Measurements from ENCODE around the gene CASP4.
"Not testable (repeated sequence)": the region's sequence is repeated elsewhere in the genome, so short reads cannot be mapped to it uniquely, and the experiment has no call there.

The CASP4 gene

GRCh38 chr11:104957280-104957679 lies 11.1 kb downstream of the CASP4 start:
- in situ Hi-C loops (cut with MboI; ENCODE audit: low sequenced_read_pairs): no loop called here

GRCh38 chr11:104956528-104956927 lies 11.8 kb downstream of the CASP4 start:
- in situ Hi-C loops (cut with MboI; ENCODE audit: low sequenced_read_pairs): no loop called here

- in situ Hi-C loops (cut with MboI; ENCODE audit: low sequenced_read_pairs): no loop called here
These were observed 21.5 kb downstream of the CASP4 start for GRCh38 chr11:104946907-104947306.

- in situ Hi-C loops (cut with MboI; ENCODE audit: low sequenced_read_pairs): no loop called here
These were observed 24.3 kb downstream of the CASP4 start for GRCh38 chr11:104944076-104944475.

GRCh38 chr11:104943561-104943960 lies 24.8 kb downstream of the CASP4 start:
- in situ Hi-C loops (cut with MboI; ENCODE audit: low sequenced_read_pairs): no loop called here

GRCh38 chr11:104934594-104934993 lies 33.8 kb downstream of the CASP4 start:
- in situ Hi-C loops (cut with MboI; ENCODE audit: low sequenced_read_pairs): no loop called here

- in situ Hi-C loops (cut with MboI; ENCODE audit: low sequenced_read_pairs): not testable (repeated sequence)
These were observed 34.3 kb downstream of the CASP4 start for GRCh38 chr11:104934073-104934472.

GRCh38 chr11:104928811-104929210 lies 39.6 kb downstream of the CASP4 start:
- in situ Hi-C loops (cut with MboI; ENCODE audit: low sequenced_read_pairs): no loop called here

GRCh38 chr11:104926771-104927611 lies 41.4 kb downstream of the CASP4 start:
- in situ Hi-C loops (cut with MboI; ENCODE audit: low sequenced_read_pairs): no loop called here

GRCh38 chr11:104925850-104926249 lies 42.5 kb downstream of the CASP4 start:
- in situ Hi-C loops (cut with MboI; ENCODE audit: low sequenced_read_pairs): no loop called here

- in situ Hi-C loops (cut with MboI; ENCODE audit: low sequenced_read_pairs): no loop called here
These were observed 50.1 kb downstream of the CASP4 start for GRCh38 chr11:104918113-104918824.

GRCh38 chr11:104917271-104918112 lies 50.9 kb downstream of the CASP4 start:
- in situ Hi-C loops (cut with MboI; ENCODE audit: low sequenced_read_pairs): no loop called here

GRCh38 chr11:104916442-104916841 lies 51.9 kb downstream of the CASP4 start:
- in situ Hi-C loops (cut with MboI; ENCODE audit: low sequenced_read_pairs): no loop called here

GRCh38 chr11:104912102-104912501 lies 56.3 kb downstream of the CASP4 start:
- in situ Hi-C loops (cut with MboI; ENCODE audit: low sequenced_read_pairs): no loop called here

GRCh38 chr11:104908186-104908531 lies 60.2 kb downstream of the CASP4 start:
- in situ Hi-C loops (cut with MboI; ENCODE audit: low sequenced_read_pairs): no loop called here

- in situ Hi-C loops (cut with MboI; ENCODE audit: low sequenced_read_pairs): no loop called here
These were observed 60.7 kb downstream of the CASP4 start for GRCh38 chr11:104907521-104908185.

GRCh38 chr11:104905271-104905670 lies 63.1 kb downstream of the CASP4 start:
- in situ Hi-C loops (cut with MboI; ENCODE audit: low sequenced_read_pairs): no loop called here

- in situ Hi-C loops (cut with MboI; ENCODE audit: low sequenced_read_pairs): no loop called here
These were observed 69.1 kb downstream of the CASP4 start for GRCh38 chr11:104899226-104899625.

GRCh38 chr11:104898685-104899013 lies 69.7 kb downstream of the CASP4 start:
- in situ Hi-C loops (cut with MboI; ENCODE audit: low sequenced_read_pairs): no loop called here

- in situ Hi-C loops (cut with MboI; ENCODE audit: low sequenced_read_pairs): no loop called here
These were observed 70.3 kb downstream of the CASP4 start, which contains the start of gene CASP12 for GRCh38 chr11:104897891-104898684. Gene CASP12, minus strand, starts transcription at chr11:104898460.
